ENCODE results near the gene CCDC152. TPM values are rescaled to one million over a fixed set of nuclear protein-coding genes. Genes with fewer than 3 reads are reported as not detected.

The CCDC152 gene
- total RNA-seq, 4 donors from 2014 or later = 1.2 to 5.4 (median 1.7) TPM

DNA sequence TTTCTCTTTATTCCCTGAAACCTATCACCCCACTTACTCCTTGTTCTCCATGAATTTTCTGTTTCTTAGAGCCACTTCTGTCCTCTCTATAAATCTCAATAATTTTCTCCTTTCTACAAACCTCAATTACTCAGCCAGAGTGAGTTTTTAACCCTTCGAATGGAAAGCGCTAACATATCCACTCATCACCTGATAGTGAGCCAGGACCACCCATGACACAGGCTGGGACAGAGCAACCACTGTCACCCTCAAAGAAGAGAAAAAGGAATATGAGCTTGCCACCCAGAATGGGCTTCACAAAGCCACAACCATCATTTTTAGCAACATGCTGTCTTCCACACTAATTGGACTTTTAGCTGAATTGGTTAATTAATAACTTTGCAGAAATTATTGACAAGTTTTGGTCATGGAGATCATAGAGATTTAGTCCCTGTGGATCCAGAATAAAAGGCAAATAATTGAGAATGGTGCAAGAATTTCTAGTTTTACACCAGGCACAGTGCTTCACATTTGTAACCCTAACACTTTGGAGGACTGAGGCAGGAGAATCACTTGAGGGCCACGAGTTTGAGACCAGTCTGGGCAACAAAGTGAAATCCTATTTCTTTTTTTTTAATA is 87.2 kb downstream of the CCDC152 start:
- TF ChIP-seq, protein P1, sequence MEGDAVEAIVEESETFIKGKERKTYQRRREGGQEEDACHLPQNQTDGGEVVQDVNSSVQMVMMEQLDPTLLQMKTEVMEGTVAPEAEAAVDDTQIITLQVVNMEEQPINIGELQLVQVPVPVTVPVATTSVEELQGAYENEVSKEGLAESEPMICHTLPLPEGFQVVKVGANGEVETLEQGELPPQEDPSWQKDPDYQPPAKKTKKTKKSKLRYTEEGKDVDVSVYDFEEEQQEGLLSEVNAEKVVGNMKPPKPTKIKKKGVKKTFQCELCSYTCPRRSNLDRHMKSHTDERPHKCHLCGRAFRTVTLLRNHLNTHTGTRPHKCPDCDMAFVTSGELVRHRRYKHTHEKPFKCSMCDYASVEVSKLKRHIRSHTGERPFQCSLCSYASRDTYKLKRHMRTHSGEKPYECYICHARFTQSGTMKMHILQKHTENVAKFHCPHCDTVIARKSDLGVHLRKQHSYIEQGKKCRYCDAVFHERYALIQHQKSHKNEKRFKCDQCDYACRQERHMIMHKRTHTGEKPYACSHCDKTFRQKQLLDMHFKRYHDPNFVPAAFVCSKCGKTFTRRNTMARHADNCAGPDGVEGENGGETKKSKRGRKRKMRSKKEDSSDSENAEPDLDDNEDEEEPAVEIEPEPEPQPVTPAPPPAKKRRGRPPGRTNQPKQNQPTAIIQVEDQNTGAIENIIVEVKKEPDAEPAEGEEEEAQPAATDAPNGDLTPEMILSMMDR (IDR thresholded peaks at IDR 0.05; ENCODE audit: low read depth) = no peak

DNA sequence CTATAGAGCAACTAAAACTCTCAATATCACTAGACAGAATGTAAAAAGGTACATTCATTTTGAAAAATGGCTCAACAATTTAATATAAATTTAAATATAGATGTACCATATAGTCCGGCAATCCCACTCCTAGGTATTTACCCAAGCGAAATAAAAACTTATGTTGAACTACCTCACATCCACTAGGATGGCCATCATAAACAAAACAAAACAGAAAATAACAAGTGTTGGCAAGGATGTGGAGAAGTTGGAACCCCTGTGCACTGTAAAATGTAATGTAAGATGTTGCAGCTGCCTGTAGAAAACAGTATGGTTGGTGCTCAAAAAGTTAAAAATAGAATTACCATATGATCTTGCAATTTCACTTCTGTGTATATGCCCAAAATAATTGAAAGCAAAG is 91.9 kb downstream of the CCDC152 start:
- TF ChIP-seq, protein P1 (IDR thresholded peaks at IDR 0.05; ENCODE audit: low read depth) = no peak

DNA sequence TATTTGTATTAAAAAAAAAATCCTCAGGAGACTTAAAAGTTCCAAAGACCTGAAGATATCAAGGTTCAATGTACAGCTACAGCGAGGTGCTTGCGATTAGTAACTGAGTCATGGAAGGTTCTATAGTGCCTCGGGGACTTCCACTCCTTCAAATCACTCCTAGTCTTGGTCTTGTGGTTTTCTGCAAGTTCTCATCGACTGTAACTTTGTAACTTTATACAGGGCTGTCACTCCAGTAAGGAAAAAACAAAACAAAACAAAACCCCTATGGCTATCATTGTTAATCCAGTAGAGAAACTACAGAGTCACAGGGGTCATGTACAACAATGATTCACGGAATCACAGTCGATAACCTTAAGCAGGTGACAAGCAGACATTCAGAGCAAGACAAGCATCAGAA is 94.9 kb downstream of the CCDC152 start:
- TF ChIP-seq, protein P1 (IDR thresholded peaks at IDR 0.05; ENCODE audit: low read depth) = no peak

Other genes with a start within 250 kb of the CCDC152 start
- 1,000 to 10,000 TPM in 3 of 4 donors, 100 to 1,000 TPM in 1; 602 to 1,986 (median 1,436) TPM for gene SELENOP, start 55.1 kb downstream of the CCDC152 start, total RNA-seq

Measured in subcutaneous adipose tissue (tissue), 4 donors.